GM11168 (cell line): ENCODE measurements around the gene DMGDH.

Source experiments
- in situ Hi-C: fragments of 300-500 bp; cut with MboI; formaldehyde crosslinking; loops from one replicate; pipeline ENCODE4 v1.12.0; 2022; ENCODE audit warnings: low sequenced_read_pairs; ENCODE audit not compliant: unreplicated experiment

Gene DMGDH

DNA sequence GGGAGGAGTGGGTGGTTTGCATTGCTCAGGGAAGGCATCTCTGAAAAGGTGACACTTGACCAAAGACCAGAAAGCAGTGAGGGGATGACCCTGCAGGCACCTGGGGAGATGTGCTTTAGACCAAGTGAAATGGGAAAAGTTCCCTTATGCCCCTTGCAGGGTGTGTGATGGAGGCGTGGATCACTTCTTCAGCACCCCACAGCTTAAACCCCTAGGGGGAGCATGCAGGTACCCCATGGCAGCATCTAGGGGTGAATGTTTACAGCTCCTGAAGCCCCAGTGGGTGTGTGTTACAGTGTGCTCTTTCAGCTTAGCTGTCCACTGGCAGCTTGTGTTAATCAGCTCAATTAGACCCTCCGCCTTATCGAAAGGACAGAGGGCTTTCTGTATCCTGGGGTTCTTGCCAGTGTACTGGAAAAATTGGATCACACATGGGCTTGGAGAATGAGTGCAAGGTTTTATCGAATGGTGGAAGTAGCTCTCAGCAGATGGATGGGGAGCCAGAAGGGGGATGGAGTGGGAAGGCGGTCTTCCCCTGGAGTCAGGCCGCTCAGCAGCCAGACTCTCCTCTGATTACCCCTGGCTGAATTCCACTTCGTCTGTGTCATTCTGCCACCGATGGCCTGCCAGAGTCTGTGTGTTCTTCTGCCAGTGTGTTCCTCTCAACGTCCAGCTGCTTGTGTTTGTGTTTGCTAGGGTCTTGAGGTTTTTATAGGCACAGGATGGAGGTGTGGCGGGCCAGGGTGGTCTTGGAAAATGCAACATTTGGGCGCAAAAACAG lies 6.4 kb upstream of the DMGDH start:
- in situ Hi-C loops: no loop called here

DNA sequence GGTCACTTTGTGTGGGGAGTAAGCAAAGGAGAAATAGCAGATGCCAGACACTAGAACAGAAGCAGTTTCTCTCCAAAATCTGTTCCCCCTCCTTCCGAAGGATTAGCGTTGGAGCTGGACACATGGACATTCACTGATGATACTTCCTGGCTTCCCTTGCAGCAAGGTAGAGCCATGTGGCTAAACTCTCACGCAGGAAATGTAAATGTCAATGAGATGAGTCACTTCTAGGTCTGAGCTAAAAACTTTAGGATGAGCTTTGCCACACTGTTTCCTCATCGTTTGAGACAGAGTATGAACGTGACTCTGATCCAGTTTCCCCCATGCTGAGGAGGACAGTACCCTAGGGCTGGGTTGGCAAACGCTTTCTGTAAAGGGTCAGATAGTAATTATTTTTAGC lies 5.2 kb upstream of the DMGDH start:
- in situ Hi-C loops: no loop called here

DNA sequence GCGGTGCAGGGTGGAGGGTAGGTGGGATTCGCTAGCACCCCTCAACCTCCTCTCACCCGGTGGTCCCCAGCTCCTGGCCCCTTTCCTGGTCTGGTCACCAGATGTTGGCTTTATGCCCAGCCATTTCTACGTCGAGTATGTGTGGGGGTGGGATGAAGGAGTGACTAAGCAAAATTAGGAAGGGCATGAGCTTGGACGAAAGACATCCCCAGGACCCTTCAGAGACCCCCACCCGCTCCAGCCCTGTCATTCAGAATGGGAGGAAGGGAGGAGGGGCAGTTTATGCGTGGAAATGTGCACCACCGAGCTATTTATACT lies 835 bp upstream of the DMGDH start:
- in situ Hi-C loops: no loop called here

DNA sequence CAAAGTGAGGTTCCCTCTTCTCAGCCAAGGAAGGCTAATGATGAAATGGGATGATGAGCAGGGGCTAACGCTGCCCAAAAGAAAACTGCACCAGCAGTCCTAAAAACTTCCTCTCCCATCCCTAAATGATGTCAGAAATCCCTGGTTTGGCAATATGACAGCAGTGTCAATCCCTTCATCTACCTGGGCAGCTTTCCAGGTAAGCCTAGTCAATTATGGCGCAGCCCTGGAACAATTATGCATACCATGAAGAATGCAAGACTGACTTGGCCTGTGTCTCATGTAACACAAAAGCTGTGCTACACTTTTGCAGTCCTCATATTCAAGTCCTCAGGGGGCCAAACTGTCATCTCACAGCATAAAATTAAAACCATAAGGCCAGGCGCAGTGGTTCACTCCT lies 7.0 kb downstream of the DMGDH start:
- in situ Hi-C loops: no loop called here

DNA sequence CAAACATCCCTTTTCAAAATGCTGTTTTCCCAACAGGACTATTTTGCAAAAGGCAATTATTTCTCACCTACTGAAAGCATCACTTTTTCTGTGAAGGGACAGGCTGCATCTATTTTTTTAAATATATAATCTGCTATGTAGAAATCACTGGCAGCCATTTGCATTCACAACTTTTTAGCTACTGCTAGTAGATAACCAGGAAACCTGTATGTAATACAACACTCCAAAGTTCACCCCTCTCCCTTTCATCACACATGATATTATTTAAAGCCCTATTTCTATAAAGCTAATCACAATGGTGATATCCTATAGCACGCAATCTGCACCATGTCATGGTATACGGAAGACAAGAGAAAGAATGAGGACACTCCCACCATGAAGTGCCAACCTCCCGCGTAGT lies 9.8 kb downstream of the DMGDH start:
- in situ Hi-C loops: no loop called here

DNA sequence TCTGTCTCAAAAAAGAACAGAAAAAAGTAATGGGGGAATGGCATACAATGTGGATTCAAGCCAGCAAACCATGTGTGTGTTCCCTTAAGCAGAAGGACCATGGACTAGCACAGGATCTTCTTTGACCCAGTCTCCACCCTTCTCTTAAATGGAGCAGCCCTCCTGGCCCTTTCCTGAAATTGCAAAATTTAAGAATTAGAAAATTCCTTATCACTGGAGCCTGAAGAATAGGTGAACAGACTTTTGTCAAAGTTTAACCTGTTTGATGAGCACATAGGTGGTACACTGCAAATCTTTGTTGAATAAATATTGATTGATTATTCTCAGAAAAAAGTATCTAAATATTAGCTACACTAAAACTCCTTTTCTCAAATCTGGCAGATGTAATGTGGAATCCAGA lies 12.6 kb downstream of the DMGDH start:
- in situ Hi-C loops: no loop called here

DNA sequence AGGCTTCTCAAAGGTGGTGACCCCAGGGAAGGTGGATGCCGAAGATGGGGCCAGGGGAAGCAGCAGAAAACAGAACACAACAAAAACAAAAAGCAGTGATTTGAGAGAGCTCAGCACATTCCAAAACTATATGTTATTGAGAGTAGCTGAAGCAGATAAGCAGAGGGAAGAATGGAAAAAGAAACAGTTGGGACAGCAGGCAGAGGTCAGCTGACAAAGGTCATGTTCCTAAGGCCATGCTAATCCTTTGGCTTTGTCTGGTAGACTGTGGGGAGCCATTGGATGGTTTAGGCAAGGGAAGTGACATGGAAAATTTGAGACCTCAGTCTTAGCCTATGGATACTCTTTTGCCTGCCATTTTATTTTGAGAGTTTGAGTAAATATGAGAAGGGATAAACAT lies 14.5 kb downstream of the DMGDH start:
- in situ Hi-C loops: no loop called here

DNA sequence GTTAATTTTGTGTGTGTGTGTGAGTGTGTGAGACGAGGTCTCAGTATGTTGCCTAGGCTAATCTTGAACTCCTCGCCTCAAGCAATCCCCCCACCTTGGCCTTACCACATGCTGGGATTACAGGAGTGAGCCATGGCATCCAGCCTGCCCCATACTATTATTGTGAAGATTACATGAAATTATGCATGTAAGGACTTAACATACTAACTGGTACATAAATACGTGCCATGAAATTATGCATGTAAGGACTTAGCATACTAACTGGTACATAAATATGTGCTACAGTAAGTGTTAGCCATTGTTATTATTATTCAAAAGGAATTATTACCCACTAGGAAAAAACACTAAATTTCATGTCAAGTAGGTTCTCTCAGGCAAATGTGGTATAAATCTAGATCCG lies 16.2 kb downstream of the DMGDH start:
- in situ Hi-C loops: no loop called here

DNA sequence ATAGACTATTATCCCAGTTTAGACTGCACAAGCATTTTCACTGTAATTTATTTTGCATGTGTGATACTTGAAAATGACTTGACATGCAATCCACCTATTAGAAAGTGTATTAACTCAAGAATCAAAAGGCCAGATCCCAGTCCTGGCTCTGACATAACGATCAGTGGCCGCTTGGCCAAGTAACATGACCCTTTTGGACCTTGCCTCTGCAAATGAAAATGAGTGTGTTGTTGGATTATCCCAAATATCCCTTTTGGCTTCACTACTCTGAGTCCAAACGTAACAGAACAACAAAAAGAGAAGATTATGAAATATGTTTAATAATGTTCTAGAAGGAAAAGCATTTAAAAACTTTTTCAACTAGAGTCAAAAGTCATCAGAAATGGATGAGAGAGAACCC lies 19.0 kb downstream of the DMGDH start:
- in situ Hi-C loops: no loop called here

DNA sequence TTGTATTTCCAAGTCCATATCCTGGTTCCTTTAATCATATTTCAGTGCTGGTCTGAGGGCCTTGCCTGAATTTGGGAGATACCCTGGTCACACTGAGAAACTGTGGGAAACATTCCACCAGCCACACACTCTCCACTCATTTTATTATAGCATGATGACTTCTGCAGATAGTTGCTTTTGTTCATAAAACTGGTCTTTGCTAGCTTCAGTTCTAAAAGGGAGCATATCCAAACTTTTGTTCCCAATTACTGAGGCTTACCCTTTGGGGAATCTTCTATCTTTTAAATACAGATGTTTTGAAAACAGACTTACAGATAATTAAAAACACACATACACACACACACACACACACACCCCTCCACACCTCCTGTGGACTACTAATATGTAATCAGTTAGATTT lies 21.0 kb downstream of the DMGDH start:
- in situ Hi-C loops: loop anchor here (25.0 kb wide), 1 partner anchor 414 kb away; no protein-coding TSS in a partner anchor

DNA sequence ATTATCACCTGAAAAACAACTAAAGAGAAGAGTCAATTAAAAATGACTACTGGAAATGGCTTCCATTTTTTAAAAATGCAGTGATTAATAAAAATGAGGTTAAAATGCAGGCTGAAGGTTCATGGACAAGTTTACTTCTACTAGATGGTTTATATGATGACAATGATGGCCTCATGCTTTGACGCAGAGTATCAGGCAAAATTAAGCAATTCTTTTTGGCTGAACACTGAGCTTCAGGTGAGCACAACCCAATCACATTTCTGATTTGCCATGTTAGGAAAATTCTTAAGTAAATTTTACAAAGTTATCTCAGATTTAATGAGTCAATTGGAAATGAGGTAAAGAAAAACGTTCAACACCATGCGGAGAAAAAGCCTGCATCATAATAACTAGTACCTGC lies 22.3 kb downstream of the DMGDH start:
- in situ Hi-C loops: loop anchor here (25.0 kb wide), 1 partner anchor 415 kb away; no protein-coding TSS in a partner anchor

DNA sequence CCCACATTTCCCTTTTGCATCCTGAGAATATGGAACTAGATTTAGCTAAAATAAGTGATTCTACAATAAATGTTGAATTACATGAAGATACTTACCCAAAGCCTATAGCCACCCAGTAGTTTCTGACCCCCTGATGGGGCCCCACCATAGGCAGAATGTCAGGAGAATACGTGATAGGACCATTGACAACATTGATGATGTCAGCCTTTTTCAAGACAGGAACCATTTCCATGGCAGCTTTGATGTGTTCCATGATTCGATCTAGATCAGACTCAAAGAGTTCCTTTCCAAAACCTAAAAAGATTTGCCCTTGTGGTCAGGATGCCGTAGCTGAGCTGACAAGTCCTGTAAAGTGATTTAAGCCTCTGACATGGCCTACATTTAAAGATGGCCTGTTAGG lies 27.3 kb downstream of the DMGDH start:
- in situ Hi-C loops: loop anchor here (25.0 kb wide), 1 partner anchor 420 kb away; no protein-coding TSS in a partner anchor

DNA sequence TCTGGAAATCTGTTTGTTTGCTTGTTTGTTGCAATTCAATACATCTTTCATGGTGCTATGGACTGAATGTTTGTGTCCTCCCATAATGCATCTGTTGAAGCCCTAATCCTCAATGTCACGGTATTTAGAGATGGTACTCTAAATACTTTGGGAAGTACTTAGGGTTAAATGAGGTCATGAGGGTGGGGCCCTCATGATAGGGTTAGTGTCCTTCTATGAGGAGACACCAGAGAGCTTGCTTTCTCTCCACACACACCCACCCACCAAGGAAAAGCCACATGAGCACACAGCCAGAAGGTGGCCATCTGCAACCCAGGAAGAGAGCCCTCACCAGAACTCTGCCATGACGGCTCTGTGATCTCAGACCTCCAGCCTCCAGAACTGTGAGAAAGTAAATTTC lies 32.7 kb downstream of the DMGDH start:
- in situ Hi-C loops: loop anchor here (25.0 kb wide), 1 partner anchor 426 kb away; no protein-coding TSS in a partner anchor

DNA sequence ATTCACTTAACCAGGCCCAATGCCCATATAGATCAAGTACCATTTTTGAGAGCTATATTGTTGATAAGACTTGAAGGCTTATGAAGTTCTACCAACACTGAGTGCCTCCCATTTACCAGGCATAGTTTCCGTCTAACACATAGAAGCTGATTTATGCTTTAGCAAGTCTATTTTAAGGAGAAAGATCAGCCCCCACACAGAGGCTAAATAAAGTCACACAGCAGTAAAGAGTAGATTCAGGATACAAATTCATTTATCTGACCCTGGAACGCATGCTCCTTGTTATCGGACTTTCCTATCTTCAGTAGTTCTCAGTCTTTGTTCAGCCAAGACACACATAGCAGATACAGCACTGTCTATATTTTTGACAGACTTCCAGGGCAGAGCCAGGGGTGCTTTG lies 34.2 kb downstream of the DMGDH start:
- in situ Hi-C loops: loop anchor here (25.0 kb wide), 1 partner anchor 427 kb away; no protein-coding TSS in a partner anchor

DNA sequence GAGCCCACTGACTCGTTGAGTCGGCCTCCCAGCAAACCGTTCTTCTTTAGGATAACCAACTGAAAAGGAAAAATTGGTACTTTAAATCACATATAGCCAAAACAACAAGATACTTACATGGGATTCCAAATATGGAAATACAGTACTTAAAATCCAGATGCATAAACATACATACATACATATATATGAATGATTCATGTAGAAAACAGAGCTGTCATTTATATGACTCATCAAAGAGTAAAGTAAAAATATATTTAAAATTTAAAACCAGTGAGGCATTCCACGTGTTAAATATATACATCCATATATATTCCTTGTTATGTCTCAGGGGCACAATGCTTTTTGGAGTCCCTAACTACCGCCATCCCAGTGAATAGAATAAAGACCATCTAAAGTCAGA lies 36.7 kb downstream of the DMGDH start:
- in situ Hi-C loops: loop anchor here (25.0 kb wide), 1 partner anchor 430 kb away; no protein-coding TSS in a partner anchor

DNA sequence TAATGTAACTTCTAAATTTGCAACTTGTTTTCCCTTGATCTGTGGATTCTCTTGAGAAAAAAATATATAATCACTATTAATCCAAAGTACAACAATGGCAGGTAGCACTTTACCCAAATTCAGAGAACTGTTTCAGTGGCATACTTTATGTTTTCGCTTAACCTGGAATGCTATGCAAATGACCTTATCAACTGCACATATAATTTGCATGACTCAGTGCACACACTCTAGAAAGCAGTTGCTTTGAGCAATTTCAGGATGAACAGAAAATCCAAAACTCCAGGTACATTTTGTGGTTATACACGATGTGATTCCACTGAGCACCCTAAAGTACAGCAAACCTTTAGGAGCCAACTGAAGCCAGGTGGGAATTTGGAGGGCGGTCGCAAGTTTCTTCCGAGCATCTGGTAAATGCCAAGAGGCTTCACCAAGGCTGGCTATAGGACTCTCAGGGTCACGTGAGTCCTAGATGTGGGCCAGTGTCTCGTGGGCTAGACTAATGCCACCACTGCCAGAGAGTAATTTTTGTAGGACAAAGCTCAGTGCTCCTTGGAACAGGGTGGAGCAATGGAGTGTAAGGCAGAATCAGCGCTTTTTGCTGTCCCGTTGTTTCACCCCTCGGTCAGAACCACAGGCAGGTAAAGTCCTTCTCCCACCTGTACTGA lies 37.3 kb downstream of the DMGDH start:
- in situ Hi-C loops: loop anchor here (25.0 kb wide), 1 partner anchor 430 kb away; no protein-coding TSS in a partner anchor

DNA sequence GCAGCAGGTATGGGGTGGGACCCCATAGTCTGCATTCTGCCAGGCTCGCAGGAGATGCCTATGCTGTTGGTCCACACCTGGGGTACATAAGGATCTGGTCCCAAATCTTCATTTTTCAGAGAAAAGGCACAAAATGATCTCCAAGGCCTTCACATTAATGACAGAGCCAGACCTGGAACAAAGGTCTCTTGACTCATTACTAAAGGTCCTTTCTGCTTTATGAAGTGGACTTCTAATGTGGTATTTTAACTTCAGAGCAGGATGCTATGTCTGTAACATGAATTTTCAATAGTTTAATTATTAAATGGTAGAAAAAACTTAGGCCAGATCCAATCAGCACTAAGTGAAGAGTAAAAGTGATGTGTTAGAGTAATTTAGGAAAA lies 38.0 kb downstream of the DMGDH start:
- in situ Hi-C loops: loop anchor here (25.0 kb wide), 1 partner anchor 431 kb away; no protein-coding TSS in a partner anchor

DNA sequence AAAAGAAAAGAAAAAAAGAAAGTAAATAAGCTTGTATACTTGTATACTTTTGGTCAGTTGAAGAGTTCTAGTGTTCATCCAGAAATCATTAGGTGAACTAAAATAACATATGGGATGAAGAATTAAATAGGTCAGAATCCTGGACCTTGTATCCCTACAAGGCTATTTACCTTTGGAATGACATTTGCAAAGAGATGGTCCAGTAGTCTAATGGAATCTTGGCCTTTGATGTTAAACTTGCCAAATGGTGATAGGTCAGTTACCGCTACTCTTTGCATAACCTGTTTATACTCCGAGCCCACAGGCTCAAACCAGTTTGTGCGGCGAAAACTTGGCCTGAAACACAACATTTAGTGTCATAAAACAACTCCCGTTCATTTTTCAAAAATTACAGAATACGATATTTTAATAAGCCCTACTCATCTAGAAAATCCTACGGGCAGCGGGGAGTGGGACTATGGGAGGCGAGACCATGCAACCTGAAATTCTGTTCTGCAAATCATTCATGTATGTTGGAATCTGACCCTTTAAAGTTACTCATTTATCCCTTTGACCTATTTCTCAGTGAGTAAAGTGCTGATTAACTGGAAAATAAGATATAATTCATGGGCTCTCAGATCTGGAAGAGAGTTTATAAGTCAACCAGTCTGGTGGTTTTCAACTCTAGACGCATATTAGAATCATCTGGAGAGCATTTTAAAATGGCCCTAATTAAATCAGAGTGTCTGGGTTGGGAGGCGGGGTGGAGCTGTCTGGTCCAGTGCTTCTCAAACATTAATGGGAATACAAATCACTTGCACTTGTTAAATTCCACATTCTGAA lies 38.6 kb downstream of the DMGDH start:
- in situ Hi-C loops: loop anchor here (25.0 kb wide), 1 partner anchor 431 kb away; no protein-coding TSS in a partner anchor

DNA sequence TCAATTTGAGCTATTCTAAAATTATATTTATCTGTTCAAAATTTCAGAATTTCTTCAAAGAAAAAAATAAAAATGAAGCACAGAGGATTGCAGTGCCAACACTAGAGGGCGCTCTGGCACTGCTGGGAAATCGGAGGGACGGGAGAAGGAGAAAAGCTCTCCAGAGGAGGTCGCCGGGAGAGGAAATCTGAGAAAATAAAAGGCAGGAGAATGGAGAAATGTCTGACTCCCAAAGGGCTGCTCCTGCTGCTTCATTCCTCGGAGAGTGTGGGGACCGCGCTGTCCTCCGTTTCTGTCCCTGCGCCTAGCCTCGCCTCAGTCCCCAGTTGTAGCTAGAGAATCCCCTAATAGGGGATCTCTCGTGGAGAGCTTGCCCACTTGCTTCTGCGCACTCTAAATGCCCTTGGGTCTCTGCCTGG lies 44.4 kb downstream of the DMGDH start:
- in situ Hi-C loops: loop anchor here (10.0 to 25.0 kb wide), 2 partner anchors 90 to 437 kb away; partner anchors contain the start of gene BHMT

DNA sequence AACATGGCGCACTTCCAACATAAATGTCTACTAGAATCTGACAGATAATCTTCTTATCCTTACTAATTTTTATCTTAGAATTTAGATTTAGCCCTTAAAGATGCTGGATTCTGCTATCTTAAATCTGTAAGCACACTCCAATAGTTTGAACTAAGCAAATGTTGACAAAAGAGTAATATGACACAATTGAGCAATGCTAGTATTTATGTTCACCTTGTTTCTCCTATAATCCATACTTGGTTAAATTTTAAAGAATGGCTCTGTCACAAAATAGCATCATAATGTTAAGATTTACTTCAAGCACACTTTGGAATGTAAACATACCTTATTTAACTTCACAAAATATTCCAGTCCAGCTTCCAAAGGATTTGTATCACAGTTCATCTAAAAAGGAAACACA lies 45.5 kb downstream of the DMGDH start:
- in situ Hi-C loops: loop anchor here (10.0 kb wide), 1 partner anchor 91 kb away; the partner anchor contains the start of gene BHMT
